Esophagus squamous epithelium (tissue), 5 donors: ENCODE measurements around the gene SLC11A2. TPM values are rescaled to one million over a fixed set of nuclear protein-coding genes. Genes with fewer than 3 reads are reported as not detected.

Experiments used
- DNase-seq: peaks from one replicate; lab custom pipeline; 2025; lab: John Stamatoyannopoulos, UW
- H3K27ac ChIP-seq, 4 donors: fragments of 200-600 bp; sonication (generic); one replicate each; pipeline ENCODE4 v1.5.1; 2016 to 2019; ENCODE audit warnings: mild to moderate bottlenecking in 1 of 4
- H3K27me3 ChIP-seq, 4 donors: fragments of 200-600 bp; sonication (generic); 1 replicate in 3 of 4; 2 replicates in 1 of 4; pipeline versions ENCODE4 v1.5.1 to v1.6.0; 2017 to 2021; ENCODE audit warnings: antibody characterized with exemption in 1 of 4
- H3K36me3 ChIP-seq, 3 donors: fragments of 200-600 bp; sonication (generic); one replicate each; pipeline ENCODE4 v1.5.1; 2016 to 2019
- H3K4me1 ChIP-seq, 3 donors: fragments of 200-600 bp; sonication (generic); one replicate each; pipeline ENCODE4 v1.5.1; 2017 to 2019
- H3K4me3 ChIP-seq, 4 donors: fragments of 200-600 bp; sonication (generic); 1 replicate in 3 of 4; 2 replicates in 1 of 4; pipeline ENCODE4 v1.5.1; 2016 to 2019; ENCODE audit warnings: mild to moderate bottlenecking in 2 of 4, moderate library complexity in 1 of 4
- H3K9me3 ChIP-seq, 3 donors: fragments of 200-600 bp; sonication (generic); one replicate each; pipeline ENCODE4 v1.5.1; 2016 to 2019
- CTCF ChIP-seq, 6 experiments: fragments of 450-650 bp in 4 of 6; fragments of 200-600 bp in 2 of 6; sonication (generic) in 2 of 6; IDR thresholded peaks; one replicate each; pipeline ENCODE4 v1.5.1; 2016 to 2019; ENCODE audit warnings: antibody characterized with exemption in 6 of 6, mild to moderate bottlenecking in 4 of 6, moderate library complexity in 4 of 6
- POLR2A ChIP-seq, 4 donors: fragments of 450-650 bp; IDR thresholded peaks; one replicate each; pipeline ENCODE4 v1.6.1; 2017; ENCODE audit warnings: antibody characterized with exemption in 4 of 4, mild to moderate bottlenecking in 4 of 4, moderate library complexity in 3 of 4
- WGBS, 2 donors: methylation state at CpG; one replicate each; pipeline ENCODE4 v1.1.5; 2018; 5-methylcytosine and 5-hydroxymethylcytosine counted together
- intact Hi-C: fragments of 100-400 bp; cut with DNase I; formaldehyde crosslinking; loops from one replicate; pipeline ENCODE4 v1.15.0; 2022
- total RNA-seq, 4 donors: library from RNA; depleted of rRNA; stranded (reverse); fragments of >200 nt; gene quantifications; one replicate each; pipeline ENCODE4 v1.1.0, GENCODE V29; 2016
- donor health status: DM: yes; HTN: yes; CAD: no.

SLC11A2 gene
- total RNA-seq, 4 donors from 2014 or later: 23.6 to 78.9 (median 39.9) TPM

GRCh38 chr12:50952510-50952909 lies 73.7 kb downstream of the SLC11A2 start, which contains the start of gene HIGD1C:
TSS of gene HIGD1C (plus strand) at chr12:50952544. CDS start at chr12:50953999, 1,455 bp downstream.
- WGBS, 2 donors: 98% methylated on average over 9 of the region's 19 CpGs; no CpG with 5 or more reads in 1 of the 2 donors
- no peak within 1 kb of the TSS for H3K4me3 ChIP-seq
- H3K9me3 ChIP-seq: no peaks in the 10 kb centered on the region
- H3K27me3 ChIP-seq: no peaks in the 10 kb centered on the region
- H3K27ac ChIP-seq: no peak within 1 kb of the TSS
- no peaks in the 10 kb centered on the region for H3K36me3 ChIP-seq
- no peaks in the 10 kb centered on the region for H3K4me1 ChIP-seq
- DNase-seq: no peak
- TF ChIP-seq CTCF (IDR thresholded peaks at IDR 0.05) (no peak), POLR2A (IDR thresholded peaks at IDR 0.05) (no peak)
- intact Hi-C loops: no loop called here

GRCh38 chr12:50951112-50951511 lies 75.1 kb downstream of the SLC11A2 start:
- Histone ChIP-seq H3K4me1 (no peaks in the 10 kb centered on the region), H3K27me3 (no peaks in the 10 kb centered on the region), H3K9me3 (no peaks in the 10 kb centered on the region), H3K4me3 (no peak overlapping the region), H3K36me3 (no peaks in the 10 kb centered on the region), H3K27ac (no peak overlapping the region)
- intact Hi-C loops: no loop called here
- DNase-seq: no peak
- TF ChIP-seq POLR2A (IDR thresholded peaks at IDR 0.05) (no peak), CTCF (IDR thresholded peaks at IDR 0.05) (no peak)
- WGBS, 2 donors: 73 to 94% methylated on average over 2 of the region's 2 CpGs

GRCh38 chr12:50949801-50950302 lies 76.3 kb downstream of the SLC11A2 start:
- TF ChIP-seq POLR2A (IDR thresholded peaks at IDR 0.05) (no peak), CTCF (IDR thresholded peaks at IDR 0.05) (no peak)
- intact Hi-C loops: no loop called here
- no peaks in the 10 kb centered on the region for H3K36me3 ChIP-seq
- H3K27ac ChIP-seq: no peak overlapping the region
- no peak overlapping the region for H3K4me3 ChIP-seq
- no peak for DNase-seq
- no peaks in the 10 kb centered on the region for H3K4me1 ChIP-seq
- H3K9me3 ChIP-seq: no peaks in the 10 kb centered on the region
- WGBS, 2 donors: 86 to 95% methylated on average over 3 to 4 of the region's 4 CpGs
- no peaks in the 10 kb centered on the region for H3K27me3 ChIP-seq

GRCh38 chr12:50948798-50949197 lies 77.4 kb downstream of the SLC11A2 start:
- H3K4me3 ChIP-seq: no peak overlapping the region
- DNase-seq: no peak
- no peaks in the 10 kb centered on the region for H3K36me3 ChIP-seq
- WGBS, 2 donors: 42 to 44% methylated on average over 2 of the region's 4 CpGs
- H3K27me3 ChIP-seq: no peaks in the 10 kb centered on the region
- intact Hi-C loops: no loop called here
- H3K9me3 ChIP-seq: no peaks in the 10 kb centered on the region
- TF ChIP-seq POLR2A (IDR thresholded peaks at IDR 0.05): no peak
- no peak overlapping the region for H3K27ac ChIP-seq
- no peaks in the 10 kb centered on the region for H3K4me1 ChIP-seq

GRCh38 chr12:50947933-50948626 lies 78.1 kb downstream of the SLC11A2 start:
- WGBS, 2 donors: 78% methylated on average over 3 of the region's 3 CpGs
- TF ChIP-seq POLR2A (IDR thresholded peaks at IDR 0.05): no peak
- H3K27ac ChIP-seq: no peak overlapping the region
- no peak for DNase-seq
- H3K4me3 ChIP-seq: no peak overlapping the region
- no peaks in the 10 kb centered on the region for H3K9me3 ChIP-seq
- intact Hi-C loops: no loop called here
- H3K36me3 ChIP-seq: no peaks in the 10 kb centered on the region
- no peaks in the 10 kb centered on the region for H3K4me1 ChIP-seq
- no peaks in the 10 kb centered on the region for H3K27me3 ChIP-seq

GRCh38 chr12:50937653-50938052 lies 88.5 kb downstream of the SLC11A2 start:
- no CpG with 5 or more reads among the region's 1 CpG for WGBS, 2 donors

More at GRCh38 chr12:50937653-50938052, 88.5 kb downstream of the SLC11A2 start:
- peaks cover 0 to 9% (median 0%) of the 10 kb centered on the region in 3 donors for H3K9me3 ChIP-seq
- peaks cover 12 to 48% (median 35%) of the 10 kb centered on the region in 3 donors for H3K4me1 ChIP-seq
- DNase-seq: no peak
- H3K27me3 ChIP-seq: no peaks in the 10 kb centered on the region
- peaks cover 0 to 14% (median 0%) of the 10 kb centered on the region in 3 donors for H3K36me3 ChIP-seq
- H3K4me3 ChIP-seq: no peak overlapping the region
- H3K27ac ChIP-seq: no peak overlapping the region
- TF ChIP-seq CTCF (IDR thresholded peaks at IDR 0.05) (no peak), POLR2A (IDR thresholded peaks at IDR 0.05) (no peak)
- intact Hi-C loops: loop anchor here (10.0 kb wide), 1 partner anchor 47 kb away; no protein-coding TSS in a partner anchor
